GM23338 (cell line): ENCODE measurements around the gene BRSK2. TPM values are rescaled to one million over a fixed set of nuclear protein-coding genes. Genes with fewer than 3 reads are reported as not detected.

Experiments
- ATAC-seq: fragments of 200-7000 bp; cut with Tn5 transposase; 3 replicates; pipeline ENCODE4 v1.9.1; 2020
- DNase-seq: peaks from one replicate; pipeline ENCODE4 v3.0.0-alpha.2; 2015; ENCODE audit warnings: low spot score
- H2AFZ ChIP-seq: fragments of 200-600 bp; sonication (generic); 2 replicates; pipeline ENCODE4 v1.8.0; 2016; ENCODE audit warnings: antibody characterized with exemption, mild to moderate bottlenecking, moderate library complexity
- H3F3A ChIP-seq: fragments of 200-600 bp; sonication (generic); replicated peaks from 2 replicates; pipeline ENCODE4 v1.8.0; 2017; ENCODE audit warnings: antibody characterized with exemption, mixed run types, low read depth
- H3K27ac ChIP-seq: fragments of 200-600 bp; sonication (generic); 2 replicates; pipeline ENCODE4 v1.6.1; 2016; ENCODE audit warnings: low read depth
- H3K27me3 ChIP-seq: fragments of 200-600 bp; sonication (generic); 2 replicates; pipeline ENCODE4 v1.8.0; 2016; ENCODE audit warnings: mild to moderate bottlenecking, mixed run types, moderate library complexity; ENCODE audit not compliant: insufficient read depth
- H3K36me3 ChIP-seq: fragments of 200-600 bp; sonication (generic); 2 replicates; pipeline ENCODE4 v1.8.0; 2016; ENCODE audit warnings: mild to moderate bottlenecking; ENCODE audit not compliant: insufficient read depth
- H3K4me1 ChIP-seq: fragments of 200-600 bp; sonication (generic); 2 replicates; pipeline ENCODE4 v1.8.0; 2016; ENCODE audit warnings: mild to moderate bottlenecking, moderate library complexity; ENCODE audit not compliant: insufficient read depth
- H3K4me2 ChIP-seq: fragments of 200-600 bp; sonication (generic); 2 replicates; pipeline ENCODE4 v1.7.1; 2017; ENCODE audit warnings: mixed run types
- H3K4me3 ChIP-seq: fragments of 200-600 bp; sonication (generic); 2 replicates; pipeline ENCODE4 v1.6.1; 2016; ENCODE audit warnings: mixed run types
- H3K79me2 ChIP-seq: fragments of 200-600 bp; sonication (generic); replicated peaks from 2 replicates; pipeline ENCODE4 v1.8.0; 2017; ENCODE audit warnings: mild to moderate bottlenecking; ENCODE audit not compliant: insufficient read depth
- H3K9me2 ChIP-seq: fragments of 200-600 bp; sonication (generic); 2 replicates; pipeline ENCODE4 v1.8.0; 2017; ENCODE audit not compliant: insufficient read depth
- H4K20me1 ChIP-seq: fragments of 200-600 bp; sonication (generic); replicated peaks from 2 replicates; pipeline ENCODE4 v1.8.0; 2017; ENCODE audit warnings: mild to moderate bottlenecking; ENCODE audit not compliant: insufficient read depth
- H3K27ac Mint-ChIP-seq: 2 replicates; pipeline ENCODE4 v1.8.0; 2020; ENCODE audit warnings: inconsistent platforms, mild to moderate bottlenecking, moderate library complexity, mixed read lengths
- H3K27me3 Mint-ChIP-seq: 3 replicates; pipeline ENCODE4 v1.8.0; 2022; ENCODE audit warnings: low read depth, mild to moderate bottlenecking, moderate library complexity, mixed read lengths, inconsistent platforms; ENCODE audit not compliant: insufficient read depth, poor library complexity
- H3K36me3 Mint-ChIP-seq: 3 replicates; pipeline ENCODE4 v1.8.0; 2021; ENCODE audit warnings: low read depth, mild to moderate bottlenecking, inconsistent platforms, moderate library complexity, mixed read lengths
- H3K4me1 Mint-ChIP-seq: 3 replicates; pipeline ENCODE4 v1.8.0; 2020; ENCODE audit warnings: mild to moderate bottlenecking, inconsistent platforms, mixed read lengths
- H3K4me3 Mint-ChIP-seq: 3 replicates; pipeline ENCODE4 v1.8.0; 2021; ENCODE audit warnings: moderate library complexity, mild to moderate bottlenecking, inconsistent platforms, mixed read lengths
- H3K9me3 Mint-ChIP-seq: 3 replicates; pipeline ENCODE4 v1.8.0; 2020; ENCODE audit warnings: moderate library complexity, mild to moderate bottlenecking, inconsistent platforms, mixed read lengths
- EZH2 ChIP-seq: fragments of 200-600 bp; sonication (generic); IDR thresholded peaks from one replicate; pipeline ENCODE4 v1.8.0; 2017; ENCODE audit warnings: antibody characterized with exemption, mild to moderate bottlenecking, low read depth; ENCODE audit not compliant: unreplicated experiment
- EZH2phosphoT487 ChIP-seq: fragments of 200-600 bp; sonication (generic); IDR thresholded peaks from one replicate; pipeline ENCODE4 v1.8.1; 2018; ENCODE audit warnings: antibody characterized with exemption; ENCODE audit not compliant: unreplicated experiment
- JUNB ChIP-seq: IDR thresholded peaks from one replicate; pipeline ENCODE4 v1.6.1; 2016; ENCODE audit warnings: antibody characterized with exemption; ENCODE audit not compliant: unreplicated experiment
- NANOG ChIP-seq: IDR thresholded peaks from 2 replicates; pipeline ENCODE4 v1.6.1; 2016; ENCODE audit warnings: antibody characterized with exemption, borderline replicate concordance
- ZNF331 ChIP-seq: fragments of 250-450 bp; sonication (Bioruptor Pico); IDR thresholded peaks from 2 replicates; pipeline ENCODE4 v1.5.0; 2020; ENCODE audit warnings: low read depth, mild to moderate bottlenecking, moderate library complexity
- polyA plus RNA-seq: library from polyadenylated mRNA; unstranded; fragments of >200 nt; fragmentation: Nextera tagmentation; extraction: Ambion mirVana; gene quantifications from 2 replicates; pipeline ENCODE4 v1.2.1, GENCODE V29; 2016
- total RNA-seq: library from RNA; depleted of rRNA; stranded (reverse); fragments of >200 nt; shearing (Covaris generic); gene quantifications from 2 replicates; pipeline ENCODE4 v1.2.3, GENCODE V29; 2014
- TF ChIP-seq, protein P1 (sequence below), 2 experiments: fragments of 200-600 bp in 1 of 2; sonication (generic) in 1 of 2; conservative IDR thresholded peaks; 2 replicates each; pipeline versions ENCODE4 v1.5.1 to v1.6.1; 2016 to 2017; ENCODE audit warnings: antibody characterized with exemption in 2 of 2, low read depth in 2 of 2, mild to moderate bottlenecking in 2 of 2, moderate library complexity in 1 of 2
- TF ChIP-seq, protein P2 (sequence below): IDR thresholded peaks from 2 replicates; pipeline ENCODE4 v1.6.1; 2016; ENCODE audit warnings: antibody characterized with exemption
- TF ChIP-seq, protein P3 (sequence below): fragments of 250-450 bp; sonication (Bioruptor Pico); IDR thresholded peaks from 2 replicates; pipeline ENCODE4 v1.5.0; 2020; ENCODE audit warnings: mild to moderate bottlenecking, moderate library complexity

BRSK2 gene
- total and polyA plus RNA-seq, 2 experiments from 2014 or later, result 7.2 to 20.3 TPM

DNA sequence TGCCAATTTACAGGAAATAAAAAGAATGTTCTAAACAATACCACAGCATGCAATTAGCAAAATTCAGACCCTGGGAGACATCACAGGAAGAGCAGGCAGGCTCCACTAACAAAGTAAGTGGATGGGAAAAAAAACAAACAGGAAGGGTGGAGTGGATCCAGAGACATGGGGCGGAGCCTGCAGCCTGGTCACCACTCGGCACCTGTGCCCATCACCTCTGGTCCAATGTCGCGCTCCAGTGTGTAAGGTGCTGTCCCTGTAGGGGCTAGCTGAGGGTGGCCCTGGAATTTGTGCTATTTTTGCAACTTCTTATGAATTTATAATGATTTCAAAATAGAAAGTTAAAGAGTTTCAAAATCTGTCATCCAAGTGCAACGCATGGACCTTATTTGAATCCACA is 107.9 kb downstream of the BRSK2 start:
- ATAC-seq (peak; percentile 56), DNase-seq (no peak)
- Mint-ChIP-seq H3K4me3 (no peak overlapping the region), H3K4me1 (peaks cover 12% of the 10 kb centered on the region), H3K27ac (0 out of 2 replicates have a peak overlapping the region, but pooled peaks have one; percentile 16), H3K27me3 (peaks cover 4% of the 10 kb centered on the region), H3K9me3 (peaks cover 8% of the 10 kb centered on the region; the same call in 2 of the 3 replicates), H3K36me3 (peaks cover 5% of the 10 kb centered on the region)
- Histone ChIP-seq H3F3A (no peaks in the 10 kb centered on the region), H3K36me3 (no peaks in the 10 kb centered on the region), H3K9me2 (no peaks in the 10 kb centered on the region), H3K27ac (no peak overlapping the region), H3K4me2 (no peak overlapping the region), H3K4me1 (no peaks in the 10 kb centered on the region), H4K20me1 (peaks cover 16% of the 10 kb centered on the region), H3K27me3 (no peaks in the 10 kb centered on the region), H3K79me2 (peaks cover 59% of the 10 kb centered on the region), H3K4me3 (no peak overlapping the region), H2AFZ (no peak overlapping the region)
- TF ChIP-seq EZH2phosphoT487, result no peak

DNA sequence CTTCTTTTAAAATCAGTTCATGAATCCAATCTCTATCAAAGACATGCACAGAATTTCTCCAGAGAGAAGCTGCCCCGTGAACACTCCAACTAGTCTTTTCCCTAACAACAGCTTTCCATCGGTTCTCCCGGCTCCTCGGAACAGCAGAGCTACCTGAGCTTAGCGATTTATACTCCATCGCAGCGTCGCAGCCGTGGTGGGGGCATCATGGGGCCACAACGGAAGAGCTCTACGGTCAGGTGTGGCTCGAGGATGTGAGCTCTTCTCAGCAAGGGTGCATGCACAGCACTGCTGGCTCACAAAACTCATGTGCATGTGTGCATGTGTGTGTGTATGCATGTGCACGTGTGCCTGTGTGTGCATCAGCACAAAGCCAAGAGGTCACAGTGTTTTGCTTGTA is 108.5 kb downstream of the BRSK2 start:
- Histone ChIP-seq H4K20me1 (peaks cover 10% of the 10 kb centered on the region), H2AFZ (no peak overlapping the region)
- TF ChIP-seq, protein P1, sequence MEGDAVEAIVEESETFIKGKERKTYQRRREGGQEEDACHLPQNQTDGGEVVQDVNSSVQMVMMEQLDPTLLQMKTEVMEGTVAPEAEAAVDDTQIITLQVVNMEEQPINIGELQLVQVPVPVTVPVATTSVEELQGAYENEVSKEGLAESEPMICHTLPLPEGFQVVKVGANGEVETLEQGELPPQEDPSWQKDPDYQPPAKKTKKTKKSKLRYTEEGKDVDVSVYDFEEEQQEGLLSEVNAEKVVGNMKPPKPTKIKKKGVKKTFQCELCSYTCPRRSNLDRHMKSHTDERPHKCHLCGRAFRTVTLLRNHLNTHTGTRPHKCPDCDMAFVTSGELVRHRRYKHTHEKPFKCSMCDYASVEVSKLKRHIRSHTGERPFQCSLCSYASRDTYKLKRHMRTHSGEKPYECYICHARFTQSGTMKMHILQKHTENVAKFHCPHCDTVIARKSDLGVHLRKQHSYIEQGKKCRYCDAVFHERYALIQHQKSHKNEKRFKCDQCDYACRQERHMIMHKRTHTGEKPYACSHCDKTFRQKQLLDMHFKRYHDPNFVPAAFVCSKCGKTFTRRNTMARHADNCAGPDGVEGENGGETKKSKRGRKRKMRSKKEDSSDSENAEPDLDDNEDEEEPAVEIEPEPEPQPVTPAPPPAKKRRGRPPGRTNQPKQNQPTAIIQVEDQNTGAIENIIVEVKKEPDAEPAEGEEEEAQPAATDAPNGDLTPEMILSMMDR (conservative IDR thresholded peaks at IDR 0.05; ENCODE audit: low read depth in 2 of 2), result no peak
- TF ChIP-seq EZH2phosphoT487 (no peak), JUNB (no peak), NANOG (no peak), EZH2 (no peak), ZNF331 (CRISPR knock-in tag) (no peak)
- TF ChIP-seq, protein P2, sequence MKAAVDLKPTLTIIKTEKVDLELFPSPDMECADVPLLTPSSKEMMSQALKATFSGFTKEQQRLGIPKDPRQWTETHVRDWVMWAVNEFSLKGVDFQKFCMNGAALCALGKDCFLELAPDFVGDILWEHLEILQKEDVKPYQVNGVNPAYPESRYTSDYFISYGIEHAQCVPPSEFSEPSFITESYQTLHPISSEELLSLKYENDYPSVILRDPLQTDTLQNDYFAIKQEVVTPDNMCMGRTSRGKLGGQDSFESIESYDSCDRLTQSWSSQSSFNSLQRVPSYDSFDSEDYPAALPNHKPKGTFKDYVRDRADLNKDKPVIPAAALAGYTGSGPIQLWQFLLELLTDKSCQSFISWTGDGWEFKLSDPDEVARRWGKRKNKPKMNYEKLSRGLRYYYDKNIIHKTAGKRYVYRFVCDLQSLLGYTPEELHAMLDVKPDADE, result no peak
- TF ChIP-seq, protein P3, sequence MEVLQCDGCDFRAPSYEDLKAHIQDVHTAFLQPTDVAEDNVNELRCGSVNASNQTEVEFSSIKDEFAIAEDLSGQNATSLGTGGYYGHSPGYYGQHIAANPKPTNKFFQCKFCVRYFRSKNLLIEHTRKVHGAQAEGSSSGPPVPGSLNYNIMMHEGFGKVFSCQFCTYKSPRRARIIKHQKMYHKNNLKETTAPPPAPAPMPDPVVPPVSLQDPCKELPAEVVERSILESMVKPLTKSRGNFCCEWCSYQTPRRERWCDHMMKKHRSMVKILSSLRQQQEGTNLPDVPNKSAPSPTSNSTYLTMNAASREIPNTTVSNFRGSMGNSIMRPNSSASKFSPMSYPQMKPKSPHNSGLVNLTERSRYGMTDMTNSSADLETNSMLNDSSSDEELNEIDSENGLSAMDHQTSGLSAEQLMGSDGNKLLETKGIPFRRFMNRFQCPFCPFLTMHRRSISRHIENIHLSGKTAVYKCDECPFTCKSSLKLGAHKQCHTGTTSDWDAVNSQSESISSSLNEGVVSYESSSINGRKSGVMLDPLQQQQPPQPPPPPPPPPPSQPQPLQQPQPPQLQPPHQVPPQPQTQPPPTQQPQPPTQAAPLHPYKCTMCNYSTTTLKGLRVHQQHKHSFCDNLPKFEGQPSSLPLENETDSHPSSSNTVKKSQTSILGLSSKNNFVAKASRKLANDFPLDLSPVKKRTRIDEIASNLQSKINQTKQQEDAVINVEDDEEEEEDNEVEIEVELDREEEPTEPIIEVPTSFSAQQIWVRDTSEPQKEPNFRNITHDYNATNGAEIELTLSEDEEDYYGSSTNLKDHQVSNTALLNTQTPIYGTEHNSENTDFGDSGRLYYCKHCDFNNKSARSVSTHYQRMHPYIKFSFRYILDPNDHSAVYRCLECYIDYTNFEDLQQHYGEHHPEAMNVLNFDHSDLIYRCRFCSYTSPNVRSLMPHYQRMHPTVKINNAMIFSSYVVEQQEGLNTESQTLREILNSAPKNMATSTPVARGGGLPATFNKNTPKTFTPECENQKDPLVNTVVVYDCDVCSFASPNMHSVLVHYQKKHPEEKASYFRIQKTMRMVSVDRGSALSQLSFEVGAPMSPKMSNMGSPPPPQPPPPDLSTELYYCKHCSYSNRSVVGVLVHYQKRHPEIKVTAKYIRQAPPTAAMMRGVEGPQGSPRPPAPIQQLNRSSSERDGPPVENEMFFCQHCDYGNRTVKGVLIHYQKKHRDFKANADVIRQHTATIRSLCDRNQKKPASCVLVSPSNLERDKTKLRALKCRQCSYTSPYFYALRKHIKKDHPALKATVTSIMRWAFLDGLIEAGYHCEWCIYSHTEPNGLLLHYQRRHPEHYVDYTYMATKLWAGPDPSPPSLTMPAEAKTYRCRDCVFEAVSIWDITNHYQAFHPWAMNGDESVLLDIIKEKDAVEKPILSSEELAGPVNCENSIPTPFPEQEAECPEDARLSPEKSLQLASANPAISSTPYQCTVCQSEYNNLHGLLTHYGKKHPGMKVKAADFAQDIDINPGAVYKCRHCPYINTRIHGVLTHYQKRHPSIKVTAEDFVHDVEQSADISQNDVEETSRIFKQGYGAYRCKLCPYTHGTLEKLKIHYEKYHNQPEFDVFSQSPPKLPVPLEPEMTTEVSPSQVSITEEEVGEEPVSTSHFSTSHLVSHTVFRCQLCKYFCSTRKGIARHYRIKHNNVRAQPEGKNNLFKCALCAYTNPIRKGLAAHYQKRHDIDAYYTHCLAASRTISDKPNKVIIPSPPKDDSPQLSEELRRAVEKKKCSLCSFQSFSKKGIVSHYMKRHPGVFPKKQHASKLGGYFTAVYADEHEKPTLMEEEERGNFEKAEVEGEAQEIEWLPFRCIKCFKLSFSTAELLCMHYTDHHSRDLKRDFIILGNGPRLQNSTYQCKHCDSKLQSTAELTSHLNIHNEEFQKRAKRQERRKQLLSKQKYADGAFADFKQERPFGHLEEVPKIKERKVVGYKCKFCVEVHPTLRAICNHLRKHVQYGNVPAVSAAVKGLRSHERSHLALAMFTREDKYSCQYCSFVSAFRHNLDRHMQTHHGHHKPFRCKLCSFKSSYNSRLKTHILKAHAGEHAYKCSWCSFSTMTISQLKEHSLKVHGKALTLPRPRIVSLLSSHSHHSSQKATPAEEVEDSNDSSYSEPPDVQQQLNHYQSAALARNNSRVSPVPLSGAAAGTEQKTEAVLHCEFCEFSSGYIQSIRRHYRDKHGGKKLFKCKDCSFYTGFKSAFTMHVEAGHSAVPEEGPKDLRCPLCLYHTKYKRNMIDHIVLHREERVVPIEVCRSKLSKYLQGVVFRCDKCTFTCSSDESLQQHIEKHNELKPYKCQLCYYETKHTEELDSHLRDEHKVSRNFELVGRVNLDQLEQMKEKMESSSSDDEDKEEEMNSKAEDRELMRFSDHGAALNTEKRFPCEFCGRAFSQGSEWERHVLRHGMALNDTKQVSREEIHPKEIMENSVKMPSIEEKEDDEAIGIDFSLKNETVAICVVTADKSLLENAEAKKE (CRISPR knock-in tag), result no peak

More for the DNA sequence above, 108.5 kb downstream of the BRSK2 start:
- Mint-ChIP-seq H3K27ac (no peak overlapping the region), H3K4me3 (no peak overlapping the region), H3K27me3 (peaks cover 6% of the 10 kb centered on the region), H3K9me3 (peaks cover 8% of the 10 kb centered on the region; the same call in 2 of the 3 replicates), H3K4me1 (peaks cover 15% of the 10 kb centered on the region), H3K36me3 (peaks cover 5% of the 10 kb centered on the region)
- no peaks in the 10 kb centered on the region for H3K4me1 ChIP-seq
- no peak overlapping the region for H3K4me2 ChIP-seq
- no peak for DNase-seq
- no peaks in the 10 kb centered on the region for H3K27me3 ChIP-seq
- no peak overlapping the region for H3K27ac ChIP-seq
- no peaks in the 10 kb centered on the region for H3K9me2 ChIP-seq
- H3K79me2 ChIP-seq, result peaks cover 55% of the 10 kb centered on the region
- no peaks in the 10 kb centered on the region for H3F3A ChIP-seq
- H3K36me3 ChIP-seq, result no peaks in the 10 kb centered on the region
- H3K4me3 ChIP-seq, result no peak overlapping the region
- no peak for ATAC-seq
